HL-60/S4 (cell line): ENCODE results near the gene EHD1.

Experiments
- in situ Hi-C: fragments of 300-500 bp; cut with MboI; formaldehyde crosslinking; loops from 2 replicates; pipeline ENCODE4 v1.14.3; 2022; ENCODE audit warnings: low sequenced_read_pairs

EHD1 gene

GRCh38 chr11:64878494-64879243 lies at the start of gene EHD1:
Gene EHD1 (minus strand): TSS chr11:64878621. CDS start chr11:64878464, 157 bp downstream.
- in situ Hi-C loops: no loop called here

DNA sequence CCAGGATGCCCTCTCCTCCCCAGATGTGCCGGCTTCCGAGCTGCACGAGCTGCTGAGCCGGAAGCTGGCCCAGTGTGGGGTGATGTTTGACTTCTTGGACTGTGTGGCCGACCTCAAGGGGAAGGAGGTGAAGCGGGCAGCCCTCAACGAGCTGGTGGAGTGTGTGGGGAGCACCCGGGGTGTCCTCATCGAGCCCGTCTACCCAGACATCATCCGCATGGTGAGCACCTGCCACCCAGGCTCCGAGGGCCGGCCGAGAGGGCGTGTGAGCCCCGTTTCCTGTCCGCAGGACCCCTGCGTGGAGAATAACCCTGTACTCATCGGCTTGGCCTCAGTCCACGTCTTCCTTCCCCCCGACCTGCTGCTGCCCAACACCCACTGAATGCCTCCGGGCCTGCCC lies 48.3 kb upstream of the EHD1 start:
- in situ Hi-C loops: no loop called here

- in situ Hi-C loops: no loop called here
These were observed 47.4 kb upstream of the EHD1 start for GRCh38 chr11:64925536-64926436.

DNA sequence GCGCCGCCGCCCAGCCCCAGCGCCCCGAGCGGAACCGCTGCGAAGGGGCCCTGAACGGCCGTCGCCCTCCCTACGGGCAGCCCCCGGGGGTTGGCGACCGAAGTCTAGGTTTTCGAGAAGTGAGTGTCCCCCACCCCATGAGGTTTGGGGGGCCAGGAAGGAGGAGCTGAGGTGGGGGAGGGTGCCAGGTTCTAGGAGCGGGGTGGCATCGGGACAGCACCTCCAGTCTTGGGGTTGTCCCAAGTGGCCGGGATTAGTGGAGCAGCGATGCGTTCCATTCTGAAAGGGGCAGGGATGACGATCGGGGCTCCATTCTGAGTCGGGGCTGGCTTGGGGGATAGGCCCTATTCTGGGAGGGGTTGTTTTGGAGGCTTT lies 46.5 kb upstream of the EHD1 start:
- in situ Hi-C loops: no loop called here

DNA sequence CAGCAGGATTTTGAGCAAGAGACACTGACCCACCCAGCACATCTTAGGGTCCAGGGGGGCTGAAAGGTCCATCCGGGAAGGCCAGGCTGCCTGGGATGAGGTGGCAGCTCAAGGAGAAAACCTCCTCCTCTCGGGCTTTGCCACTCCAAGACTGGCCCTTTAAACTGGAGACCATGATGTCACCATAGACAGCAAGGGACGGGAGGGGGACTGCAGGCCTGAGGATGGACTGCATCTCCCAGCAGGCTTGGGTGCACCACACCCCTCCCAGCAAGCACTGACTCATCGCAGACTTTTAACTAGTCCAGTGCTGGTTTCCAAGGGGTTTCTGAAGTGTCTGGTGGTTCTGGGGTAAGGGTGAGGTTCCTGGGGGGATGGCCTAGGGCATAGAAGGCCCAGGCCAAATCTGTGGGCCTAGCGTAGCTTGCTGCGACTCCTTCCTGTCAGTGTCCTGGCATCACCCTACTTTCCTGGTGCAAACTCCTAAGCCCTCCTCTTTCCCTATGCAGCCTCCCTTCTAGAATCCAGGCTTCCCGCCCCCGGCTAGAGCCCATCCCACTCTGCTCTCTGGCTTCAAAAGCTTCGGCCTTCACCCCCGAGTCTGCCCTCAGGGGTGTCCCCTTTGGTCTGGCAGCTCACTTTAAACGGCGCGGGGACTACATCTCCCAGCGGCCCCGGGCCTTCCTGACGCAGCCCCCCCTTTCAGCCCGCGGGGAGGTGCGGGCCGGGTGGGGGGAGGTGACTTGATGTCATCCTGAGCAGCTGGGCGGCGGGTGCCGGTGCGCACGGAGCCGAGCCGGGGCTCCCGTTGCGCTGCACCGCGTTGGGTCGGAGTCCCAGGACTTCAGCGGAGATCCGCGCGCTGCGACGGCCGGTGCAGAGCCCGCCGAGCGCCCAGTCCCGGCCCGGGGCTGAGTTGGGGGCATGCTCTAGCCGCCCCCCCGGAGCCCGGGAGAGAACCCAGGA lies 45.8 kb upstream of the EHD1 start, which contains the start of gene PPP2R5B:
PPP2R5B (plus strand) TSS at position 746 of the 966 bp plus-strand sequence. CDS start 1,046 bp downstream, outside the sequence.
- in situ Hi-C loops: no loop called here

- in situ Hi-C loops: no loop called here
These were observed 44.8 kb upstream of the EHD1 start for GRCh38 chr11:64923151-64923661.

GRCh38 chr11:64921384-64921783 lies 43.0 kb upstream of the EHD1 start:
- in situ Hi-C loops: no loop called here

GRCh38 chr11:64920124-64920523 lies 41.7 kb upstream of the EHD1 start:
- in situ Hi-C loops: no loop called here

GRCh38 chr11:64919627-64920026 lies 41.2 kb upstream of the EHD1 start:
- in situ Hi-C loops: no loop called here

GRCh38 chr11:64918017-64918416 lies 39.6 kb upstream of the EHD1 start:
- in situ Hi-C loops: no loop called here

GRCh38 chr11:64917663-64917995 lies 39.2 kb upstream of the EHD1 start:
- in situ Hi-C loops: no loop called here

DNA sequence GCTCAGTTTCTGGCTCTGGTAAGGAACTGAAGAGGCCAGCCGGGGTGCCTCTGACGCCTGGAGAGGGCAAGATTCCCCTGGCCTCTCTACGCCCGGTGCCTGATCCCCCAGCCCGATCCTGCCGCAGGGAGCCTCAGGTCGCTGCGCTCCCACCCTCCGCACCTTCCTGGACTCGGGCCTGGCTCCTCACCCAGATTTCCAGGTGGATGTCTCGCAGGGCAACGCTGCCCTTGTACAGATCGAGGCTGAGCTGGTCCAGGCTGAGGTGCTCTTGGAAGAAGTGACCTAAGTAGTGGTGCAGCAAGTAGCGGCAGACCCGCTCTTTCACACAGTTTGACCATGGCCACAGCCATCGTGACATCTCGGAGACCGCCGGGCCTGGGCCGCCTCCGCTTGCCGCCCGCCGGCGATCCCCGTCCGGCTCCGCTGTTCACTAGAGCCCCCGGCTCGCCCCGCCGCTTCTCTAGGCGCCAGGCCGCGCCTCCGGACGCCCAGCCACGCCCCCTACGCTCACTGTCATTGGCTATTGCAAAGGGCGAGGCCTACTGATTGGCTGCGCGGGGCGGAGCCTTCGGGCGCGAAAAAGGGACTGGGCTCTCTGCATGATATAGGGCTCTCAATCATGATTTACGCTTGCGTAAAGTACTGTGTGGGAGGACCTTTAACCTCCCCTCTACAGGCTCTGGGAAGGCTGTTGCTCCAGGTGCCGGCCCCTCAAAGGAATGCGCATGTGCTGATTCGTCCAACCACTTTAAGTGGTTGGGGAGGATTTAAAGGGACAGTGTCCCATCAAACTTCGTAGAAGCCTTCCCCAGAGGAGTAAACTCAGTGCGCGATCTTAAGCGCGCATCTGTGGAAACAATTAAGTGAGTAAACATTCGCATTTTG lies 38.6 kb upstream of the EHD1 start, which contains the start of gene ATG2A:
ATG2A (minus strand) TSS at position 435 of the 888 bp plus-strand sequence; CDS start at position 361, 74 bp downstream.
- in situ Hi-C loops: no loop called here

DNA sequence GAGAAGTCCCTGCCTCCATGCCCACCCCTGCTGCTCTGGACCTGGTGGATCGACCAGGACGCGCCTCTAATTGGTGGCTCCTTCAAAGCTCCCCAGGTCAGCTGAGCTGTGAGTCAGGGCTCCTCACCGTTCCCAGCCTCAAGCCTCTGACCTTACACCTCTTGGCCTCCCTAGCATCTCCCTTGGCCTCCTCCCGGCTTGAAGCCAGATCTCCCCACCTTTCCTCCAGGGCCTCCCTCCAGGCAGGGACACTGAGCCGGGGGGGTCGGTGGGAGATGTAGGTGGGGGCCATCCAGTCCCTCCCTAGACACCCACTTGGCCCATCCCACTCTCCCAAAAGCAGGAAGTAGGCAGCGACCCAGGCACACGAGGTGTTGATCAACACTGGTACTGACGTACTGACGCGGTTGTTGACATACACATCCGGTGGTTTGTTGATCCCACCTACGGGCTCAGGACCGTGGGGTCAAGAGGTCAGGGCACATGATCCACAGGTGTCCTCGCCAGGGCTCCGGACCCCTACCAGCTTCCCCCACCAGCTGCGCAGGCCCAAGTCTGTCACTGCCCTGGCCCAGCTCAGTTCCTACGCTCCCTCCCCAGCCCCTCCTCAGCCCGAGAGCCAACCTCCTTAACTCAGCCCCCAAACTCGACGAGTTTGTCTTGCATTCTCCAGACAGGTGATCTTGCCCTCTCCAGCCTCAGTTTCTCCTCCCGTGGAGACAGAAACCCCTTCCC lies 37.8 kb upstream of the EHD1 start:
- in situ Hi-C loops: no loop called here

DNA sequence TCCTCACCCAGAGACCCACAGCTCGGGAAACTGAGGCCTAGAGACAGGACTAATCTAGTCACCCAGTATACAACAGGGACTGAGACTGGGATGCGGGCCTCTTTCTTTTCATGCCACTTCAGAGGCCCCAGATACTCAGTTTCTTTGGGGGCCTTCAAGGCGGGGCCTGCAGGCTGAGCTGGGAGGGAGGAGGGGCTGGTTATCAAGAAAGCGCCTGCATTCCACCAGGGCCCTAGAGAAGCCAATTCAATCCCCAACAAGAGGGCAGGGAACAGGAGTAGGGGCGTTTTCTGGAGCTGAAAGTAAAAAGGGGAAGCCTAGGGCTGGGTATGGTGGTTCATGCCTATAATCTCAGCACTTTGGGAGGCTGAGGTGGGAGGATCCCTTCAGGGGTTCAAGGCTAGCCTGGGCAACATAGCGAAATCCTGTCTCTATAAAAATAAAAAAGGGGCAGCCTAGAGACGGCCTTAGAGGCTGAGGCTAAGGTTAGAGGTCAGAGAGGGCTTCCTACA lies 37.0 kb upstream of the EHD1 start:
- in situ Hi-C loops: no loop called here

GRCh38 chr11:64914123-64914522 lies 35.7 kb upstream of the EHD1 start:
- in situ Hi-C loops: no loop called here

DNA sequence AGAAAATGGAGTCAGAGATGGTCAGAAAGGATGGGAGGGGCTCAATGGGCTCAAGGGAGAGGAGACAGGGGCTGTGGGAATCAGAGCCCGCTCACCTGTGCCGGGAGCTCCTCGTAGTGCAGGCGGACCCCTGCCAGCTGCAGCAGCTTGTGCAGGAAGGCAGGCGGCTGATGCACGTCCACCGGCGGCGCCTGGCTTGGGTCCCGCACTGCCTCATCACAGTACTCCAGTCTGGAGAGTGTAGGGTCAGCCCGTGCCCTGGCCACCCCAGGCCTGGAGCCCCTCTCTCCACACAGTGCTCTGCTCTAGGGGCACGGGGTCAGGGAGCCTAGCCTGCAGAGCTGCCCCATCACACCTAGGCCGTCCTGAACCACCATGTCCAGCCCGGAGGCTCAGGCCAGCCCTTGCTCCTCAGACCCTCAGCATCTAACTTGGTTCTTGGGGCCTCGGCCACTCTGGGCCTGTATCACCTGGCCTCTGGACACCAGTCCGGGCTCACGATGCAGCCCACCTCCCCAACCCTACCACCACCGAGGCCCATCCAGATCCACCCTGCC lies 34.8 kb upstream of the EHD1 start:
- in situ Hi-C loops: no loop called here

DNA sequence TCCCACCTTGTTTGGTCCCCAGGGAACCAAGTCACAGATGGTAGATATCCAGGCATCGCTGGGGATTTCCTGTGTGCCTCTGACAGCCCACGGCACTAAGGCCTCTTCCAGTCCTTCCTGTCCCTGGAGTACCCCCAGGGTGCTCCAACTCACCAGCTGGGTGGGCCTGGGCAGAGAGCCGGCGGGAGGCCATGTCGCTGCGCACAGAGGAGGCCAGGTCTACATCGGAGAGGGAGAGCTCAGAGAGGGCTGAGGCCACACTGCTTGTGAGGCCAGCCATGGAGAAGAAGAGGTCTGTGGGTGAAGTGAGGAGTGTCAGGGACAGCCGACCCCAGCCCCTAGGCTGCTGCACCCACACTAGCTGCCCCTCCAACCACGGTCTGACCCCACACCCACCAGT lies 33.3 kb upstream of the EHD1 start:
- in situ Hi-C loops: no loop called here

- in situ Hi-C loops: no loop called here
These were observed 32.7 kb upstream of the EHD1 start for GRCh38 chr11:64911142-64911541.
